Astrocyte (in vitro differentiated cells and primary cell): ENCODE data around the gene BASP1. TPM values are rescaled to one million over a fixed set of nuclear protein-coding genes. Genes with fewer than 3 reads are reported as not detected.
A peak's percentile ranks its signal among the peaks of the same experiment; 100 is the strongest.

ENCODE experiments used
- DNase-seq: peaks from one replicate; pipeline ENCODE4 v3.0.0-alpha.2; 2010; ENCODE audit warnings: low read depth
- FAIRE-seq: peaks from 2 replicates; lab custom pipeline; 2011; peaks lifted over from hg19 to GRCh38; lab: Jason Lieb, UNC
- H2AFZ ChIP-seq: 2 replicates; pipeline ENCODE4 v1.6.0; 2012; ENCODE audit warnings: low read depth, low read length, inconsistent platforms
- H3K27ac ChIP-seq: 2 replicates; pipeline ENCODE4 v1.5.1; 2011; ENCODE audit warnings: low read depth, low read length, inconsistent platforms
- H3K27me3 ChIP-seq: 2 replicates; pipeline ENCODE4 v1.6.0; 2011; ENCODE audit warnings: low read length, inconsistent platforms; ENCODE audit not compliant: insufficient read depth
- H3K36me3 ChIP-seq: 2 replicates; pipeline ENCODE4 v1.5.1; 2011; ENCODE audit warnings: low read length, inconsistent platforms; ENCODE audit not compliant: insufficient read depth
- H3K4me1 ChIP-seq: 2 replicates; pipeline ENCODE4 v1.5.1; 2011; ENCODE audit warnings: low read length, inconsistent platforms; ENCODE audit not compliant: insufficient read depth
- H3K4me2 ChIP-seq: 2 replicates; pipeline ENCODE4 v1.6.0; 2012; ENCODE audit warnings: low read length, inconsistent platforms
- H3K4me3 ChIP-seq: 2 replicates; pipeline ENCODE4 v1.5.1; 2011; ENCODE audit warnings: low read depth, mild to moderate bottlenecking, low read length, inconsistent platforms; ENCODE audit not compliant: insufficient read depth
- H3K79me2 ChIP-seq: 2 replicates; pipeline ENCODE4 v1.6.0; 2012; ENCODE audit warnings: mild to moderate bottlenecking, low read length, inconsistent platforms; ENCODE audit not compliant: insufficient read depth
- H3K9ac ChIP-seq: 2 replicates; pipeline ENCODE4 v1.6.0; 2012; ENCODE audit warnings: mild to moderate bottlenecking, low read length, inconsistent platforms
- H3K9me3 ChIP-seq: 2 replicates; pipeline ENCODE4 v1.5.1; 2012; ENCODE audit warnings: low read depth, mild to moderate bottlenecking, low read length, inconsistent platforms; ENCODE audit not compliant: insufficient read depth
- H4K20me1 ChIP-seq: 2 replicates; pipeline ENCODE4 v1.6.0; 2012; ENCODE audit warnings: low read length, inconsistent platforms; ENCODE audit not compliant: insufficient read depth
- H3K27ac Mint-ChIP-seq: one replicate; pipeline ENCODE4 v1.8.0; 2021; ENCODE audit warnings: mild to moderate bottlenecking, mixed read lengths; ENCODE audit not compliant: unreplicated experiment
- H3K27me3 Mint-ChIP-seq: one replicate; pipeline ENCODE4 v1.8.0; 2021; ENCODE audit warnings: low read depth, mixed read lengths; ENCODE audit not compliant: unreplicated experiment
- H3K36me3 Mint-ChIP-seq: one replicate; pipeline ENCODE4 v1.8.0; 2021; ENCODE audit warnings: low read depth, mixed read lengths; ENCODE audit not compliant: unreplicated experiment
- H3K4me1 Mint-ChIP-seq: one replicate; pipeline ENCODE4 v1.8.0; 2021; ENCODE audit warnings: low read depth, mixed read lengths; ENCODE audit not compliant: unreplicated experiment
- H3K4me3 Mint-ChIP-seq: one replicate; pipeline ENCODE4 v1.8.0; 2021; ENCODE audit warnings: mild to moderate bottlenecking, moderate library complexity, mixed read lengths; ENCODE audit not compliant: unreplicated experiment
- H3K9me3 Mint-ChIP-seq: one replicate; pipeline ENCODE4 v1.8.0; 2021; ENCODE audit warnings: mild to moderate bottlenecking, mixed read lengths; ENCODE audit not compliant: unreplicated experiment
- CTCF ChIP-seq: IDR thresholded peaks from 2 replicates; pipeline ENCODE4 v1.5.1; 2011; ENCODE audit warnings: low read depth, mild to moderate bottlenecking, inconsistent platforms, low read length, moderate library complexity; ENCODE audit not compliant: insufficient read depth
- EZH2 ChIP-seq: IDR thresholded peaks from 2 replicates; pipeline ENCODE4 v1.6.1; 2012; ENCODE audit warnings: mild to moderate bottlenecking, low read length, inconsistent platforms; ENCODE audit not compliant: insufficient read depth
- total RNA-seq: library from RNA; stranded (reverse); gene quantifications from 2 replicates; pipeline ENCODE4 v1.2.1, GENCODE V29; 2021

The BASP1 gene
- total RNA-seq, 1 donor from 2014 or later = 273 TPM

GRCh38 chr5:17312358-17312757 lies 94.9 kb downstream of the BASP1 start:
- Mint-ChIP-seq H3K4me3 (no peak overlapping the region), H3K27me3 (no peaks in the 10 kb centered on the region), H3K27ac (no peak overlapping the region), H3K9me3 (no peaks in the 10 kb centered on the region), H3K36me3 (no peaks in the 10 kb centered on the region), H3K4me1 (peaks cover 14% of the 10 kb centered on the region)
- Histone ChIP-seq H3K27ac (no peak overlapping the region), H3K79me2 (no peaks in the 10 kb centered on the region), H3K4me3 (no peak overlapping the region), H3K4me2 (no peak overlapping the region), H3K9ac (no peak overlapping the region), H3K4me1 (peaks cover 15% of the 10 kb centered on the region), H3K27me3 (no peaks in the 10 kb centered on the region), H2AFZ (no peak overlapping the region), H3K36me3 (no peaks in the 10 kb centered on the region), H4K20me1 (no peaks in the 10 kb centered on the region), H3K9me3 (no peaks in the 10 kb centered on the region)
- FAIRE-seq (no peak), DNase-seq (no peak)
- TF ChIP-seq EZH2 = no peak
- no peak for TF ChIP-seq CTCF

- H3K9me3 Mint-ChIP-seq = no peaks in the 10 kb centered on the region
- TF ChIP-seq CTCF (no peak), EZH2 (no peak)
- no peak for FAIRE-seq
- H3K27ac Mint-ChIP-seq = no peak overlapping the region
- H3K36me3 ChIP-seq = no peaks in the 10 kb centered on the region
- no peaks in the 10 kb centered on the region for H3K27me3 Mint-ChIP-seq
- no peak overlapping the region for H3K27ac ChIP-seq
- H3K4me1 ChIP-seq = peaks cover 18% of the 10 kb centered on the region
- no peak overlapping the region for H3K4me3 ChIP-seq
- peaks cover 19% of the 10 kb centered on the region for H3K4me1 Mint-ChIP-seq
- H2AFZ ChIP-seq = no peak overlapping the region
- H4K20me1 ChIP-seq = no peaks in the 10 kb centered on the region
- H3K9me3 ChIP-seq = no peaks in the 10 kb centered on the region
- H3K27me3 ChIP-seq = no peaks in the 10 kb centered on the region
- no peak overlapping the region for H3K9ac ChIP-seq
- H3K79me2 ChIP-seq = no peaks in the 10 kb centered on the region
- no peak overlapping the region for H3K4me3 Mint-ChIP-seq
- peak; percentile 20 for DNase-seq
- no peaks in the 10 kb centered on the region for H3K36me3 Mint-ChIP-seq
- H3K4me2 ChIP-seq = no peak overlapping the region
Measured at GRCh38 chr5:17314907-17315471, 97.6 kb downstream of the BASP1 start.

- Histone ChIP-seq H4K20me1 (no peaks in the 10 kb centered on the region), H3K27me3 (no peaks in the 10 kb centered on the region), H3K4me2 (peak overlapping the region; percentile 16), H3K9me3 (no peaks in the 10 kb centered on the region), H3K27ac (no peak overlapping the region), H2AFZ (no peak overlapping the region), H3K9ac (no peak overlapping the region), H3K36me3 (no peaks in the 10 kb centered on the region), H3K79me2 (no peaks in the 10 kb centered on the region), H3K4me3 (no peak overlapping the region), H3K4me1 (peaks cover 18% of the 10 kb centered on the region)
- no peak overlapping the region for H3K4me3 Mint-ChIP-seq
- H3K36me3 Mint-ChIP-seq = no peaks in the 10 kb centered on the region
- H3K27ac Mint-ChIP-seq = no peak overlapping the region
- TF ChIP-seq EZH2 = no peak
- TF ChIP-seq CTCF = no peak
- H3K27me3 Mint-ChIP-seq = no peaks in the 10 kb centered on the region
- FAIRE-seq (no peak), DNase-seq (peak; percentile 38)
- peaks cover 19% of the 10 kb centered on the region for H3K4me1 Mint-ChIP-seq
- H3K9me3 Mint-ChIP-seq = no peaks in the 10 kb centered on the region
Measured at GRCh38 chr5:17315710-17316221, 98.3 kb downstream of the BASP1 start.
